HG02610 (cell line): Measurements from ENCODE around the gene TRIM28.
"Not testable (repeated sequence)": the region's sequence is repeated elsewhere in the genome, so short reads cannot be mapped to it uniquely, and the experiment has no call there.

Source experiments
- ATAC-seq: cut with Tn5 transposase; IDR thresholded peaks from one replicate; pipeline ENCODE4 v1.9.1; 2021; ENCODE audit warnings: mild to moderate bottlenecking, moderate library complexity; ENCODE audit not compliant: unreplicated experiment

Gene TRIM28

GRCh38 chr19:58518256-58519086 is 25.4 kb upstream of the TRIM28 start:
- ATAC-seq = no peak

DNA sequence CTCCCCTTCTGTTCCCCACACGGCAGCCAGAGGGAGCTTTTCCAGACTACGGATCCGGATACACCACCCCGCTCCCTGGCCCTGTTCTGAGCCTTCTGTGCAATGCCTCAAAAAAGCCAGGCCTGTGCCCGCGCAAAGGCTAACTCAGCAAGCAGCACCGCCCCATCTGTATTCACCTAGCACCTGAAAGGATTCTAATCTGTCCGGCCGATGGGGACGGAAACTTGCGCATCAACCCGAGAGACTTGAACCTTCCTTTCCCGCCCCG is 24.8 kb upstream of the TRIM28 start:
- ATAC-seq = no peak

DNA sequence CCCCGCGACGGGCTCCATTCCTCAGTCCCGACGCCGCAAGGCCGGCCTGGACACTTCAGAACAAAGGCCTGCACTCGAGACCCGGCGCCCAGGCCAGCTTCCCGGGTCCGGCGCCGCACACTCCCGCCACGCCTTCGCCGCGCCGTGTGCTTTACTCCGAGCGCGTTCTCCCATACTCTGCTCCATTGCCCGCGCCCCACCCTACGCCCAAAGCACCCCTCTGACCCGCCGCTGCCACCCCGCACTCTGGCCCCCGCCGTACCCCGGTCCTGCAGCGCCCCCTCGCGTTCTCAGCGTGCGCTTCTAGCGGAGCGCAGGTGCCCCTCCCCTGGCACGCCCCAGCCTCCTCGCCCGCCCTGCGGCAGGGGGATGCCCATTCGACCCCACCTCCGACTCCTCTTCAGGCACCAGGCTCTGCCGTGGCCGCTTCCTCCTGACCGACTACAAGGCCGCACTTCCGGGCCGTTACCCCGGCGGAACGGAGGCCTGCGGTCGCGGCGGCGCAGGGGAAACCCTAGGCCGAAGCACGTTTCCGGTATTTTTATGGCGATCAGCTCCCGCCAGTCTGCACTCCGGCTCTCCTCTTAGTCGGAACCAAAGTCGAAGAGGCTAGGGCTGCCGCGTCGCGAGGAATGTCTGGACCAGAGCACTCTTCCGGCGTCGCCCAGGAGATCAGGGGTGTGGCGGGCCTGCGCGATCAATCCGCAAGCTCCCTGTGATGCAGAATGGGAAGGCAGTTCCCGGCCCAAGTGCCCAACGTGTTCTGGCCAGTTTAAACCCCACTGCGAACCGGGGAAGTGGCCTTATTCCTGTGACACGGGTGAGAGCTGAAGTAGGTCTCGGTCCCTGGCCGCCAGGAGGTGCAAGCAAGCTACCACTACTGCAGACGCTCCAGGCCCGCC is 24.3 kb upstream of the TRIM28 start, which contains the start of gene ZBTB45:
Gene ZBTB45 (minus strand): TSS at position 456 of the 902 bp plus-strand sequence. CDS start 2,137 bp downstream, outside the sequence.
- peak; percentile 76 for ATAC-seq

DNA sequence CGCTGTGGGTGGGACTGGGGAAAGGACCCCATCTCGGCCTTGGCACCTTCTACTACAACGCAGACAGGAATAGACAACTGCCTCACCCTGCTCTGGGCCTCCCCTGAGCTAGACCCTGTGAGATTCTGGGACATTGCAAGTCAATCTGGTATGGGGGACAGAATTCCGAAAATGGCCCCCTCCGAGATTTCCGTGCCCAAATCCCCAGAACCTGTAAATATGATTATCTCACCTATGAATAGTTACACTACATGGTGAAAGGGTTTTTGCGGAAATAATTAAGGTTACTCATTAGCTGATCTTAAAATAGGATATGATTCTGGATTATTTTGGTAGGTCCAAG is 23.6 kb upstream of the TRIM28 start:
- no peak for ATAC-seq

DNA sequence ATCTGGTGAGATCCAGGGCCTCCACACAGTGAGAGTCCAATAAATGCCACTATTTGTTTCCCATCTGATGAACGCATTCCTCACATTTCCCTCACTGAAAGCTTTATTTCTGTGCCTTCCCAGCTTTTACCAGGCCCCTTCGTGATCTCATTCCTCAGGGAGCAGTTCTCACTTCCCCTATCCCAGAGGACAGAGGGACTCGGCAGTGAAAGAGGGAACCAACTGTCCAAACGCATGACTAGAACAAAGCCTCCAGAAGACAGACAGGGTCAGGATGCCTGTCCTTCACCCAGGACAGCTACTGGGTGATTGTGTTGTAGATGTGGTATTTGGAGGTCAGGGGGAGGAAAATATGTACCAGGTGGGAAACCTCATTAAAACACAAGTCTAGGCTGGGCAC is 22.2 kb upstream of the TRIM28 start:
- no peak for ATAC-seq

- ATAC-seq = no peak
Observed at GRCh38 chr19:58522709-58523108, 21.2 kb upstream of the TRIM28 start.

GRCh38 chr19:58529405-58529804 is 14.5 kb upstream of the TRIM28 start:
- no peak for ATAC-seq

DNA sequence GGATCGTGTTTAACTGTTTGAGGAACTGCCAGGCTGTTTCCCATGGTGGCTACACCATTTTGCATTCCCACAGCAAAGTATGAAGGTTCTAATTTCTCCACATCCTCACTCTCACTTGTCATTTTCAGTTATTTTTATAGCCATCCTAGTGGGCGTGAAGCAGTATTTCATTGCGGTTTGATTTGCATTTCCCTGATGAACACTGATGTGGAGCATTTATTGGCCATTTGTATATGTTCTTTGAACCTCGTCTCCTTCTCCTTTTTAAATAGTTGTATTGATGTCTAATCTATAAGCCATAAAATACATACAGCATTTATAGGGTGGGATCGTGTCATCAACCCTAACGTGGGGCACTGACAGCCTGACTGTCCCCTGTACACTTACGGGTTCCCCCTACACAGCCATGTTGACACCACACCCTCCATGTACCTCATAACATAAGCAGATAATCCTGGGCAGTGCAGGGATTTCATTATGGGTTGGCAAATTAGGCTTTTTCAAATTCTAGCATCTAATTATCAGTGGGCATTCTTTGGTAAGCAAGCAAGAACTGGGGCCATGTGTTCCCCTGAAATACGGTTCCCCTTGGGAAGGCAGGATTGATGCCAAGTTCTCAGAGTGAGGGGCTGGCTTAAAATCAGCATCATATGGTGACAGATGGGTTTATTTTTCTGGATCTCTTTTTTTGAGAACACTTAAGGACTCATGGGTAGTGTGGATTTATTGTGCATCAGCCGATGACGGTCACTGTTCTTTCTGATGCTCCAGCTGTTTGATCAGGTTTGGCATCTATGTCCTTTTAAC is 12.6 kb upstream of the TRIM28 start:
- no peak for ATAC-seq

GRCh38 chr19:58535857-58536256 is 8.0 kb upstream of the TRIM28 start:
- ATAC-seq = no peak

GRCh38 chr19:58536852-58537798 is 6.7 kb upstream of the TRIM28 start:
- no peak for ATAC-seq

- ATAC-seq = no peak
Observed at GRCh38 chr19:58538257-58539168, 5.4 kb upstream of the TRIM28 start.

DNA sequence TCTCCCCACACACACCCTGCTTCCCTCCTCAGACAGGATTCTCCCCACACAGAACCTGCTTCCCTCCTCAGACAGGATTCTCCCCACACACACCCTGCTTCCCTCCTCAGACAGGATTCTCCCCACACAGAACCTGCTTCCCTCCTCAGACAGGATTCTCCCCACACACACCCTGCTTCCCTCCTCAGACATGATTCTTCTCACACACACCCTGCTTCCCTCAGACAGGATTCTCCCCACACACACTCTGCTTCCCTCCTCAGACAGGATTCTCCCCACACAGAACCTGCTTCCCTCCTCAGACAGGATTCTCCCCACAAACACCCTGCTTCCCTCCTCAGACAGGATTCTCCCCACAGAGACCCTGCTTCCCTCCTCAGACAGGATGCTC is 4.7 kb upstream of the TRIM28 start:
- not testable (repeated sequence) for ATAC-seq

GRCh38 chr19:58542641-58543372 is 1.1 kb upstream of the TRIM28 start:
- not testable (repeated sequence) for ATAC-seq

DNA sequence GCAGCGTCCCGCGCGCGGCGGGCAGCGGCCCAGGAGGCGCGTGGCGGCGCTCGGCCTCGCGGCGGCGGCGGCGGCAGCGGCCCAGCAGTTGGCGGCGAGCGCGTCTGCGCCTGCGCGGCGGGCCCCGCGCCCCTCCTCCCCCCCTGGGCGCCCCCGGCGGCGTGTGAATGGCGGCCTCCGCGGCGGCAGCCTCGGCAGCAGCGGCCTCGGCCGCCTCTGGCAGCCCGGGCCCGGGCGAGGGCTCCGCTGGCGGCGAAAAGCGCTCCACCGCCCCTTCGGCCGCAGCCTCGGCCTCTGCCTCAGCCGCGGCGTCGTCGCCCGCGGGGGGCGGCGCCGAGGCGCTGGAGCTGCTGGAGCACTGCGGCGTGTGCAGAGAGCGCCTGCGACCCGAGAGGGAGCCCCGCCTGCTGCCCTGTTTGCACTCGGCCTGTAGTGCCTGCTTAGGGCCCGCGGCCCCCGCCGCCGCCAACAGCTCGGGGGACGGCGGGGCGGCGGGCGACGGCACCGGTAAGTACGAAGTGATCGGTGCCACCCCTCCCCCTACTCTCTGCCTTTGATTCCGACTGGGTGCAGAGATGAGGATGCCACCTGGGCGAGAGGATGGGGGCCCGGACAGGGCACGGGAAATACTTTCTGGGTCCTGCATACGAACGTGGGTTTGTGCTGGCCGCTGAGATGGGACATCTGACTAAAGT is 874 bp downstream of the TRIM28 start:
- ATAC-seq = peak; percentile 49

- no peak for ATAC-seq
Observed at GRCh38 chr19:58545286-58546018, 1.6 kb downstream of the TRIM28 start.

GRCh38 chr19:58546019-58546530 is 2.2 kb downstream of the TRIM28 start:
- ATAC-seq = no peak
